GM06990 (cell line): ENCODE measurements around the gene GCK.

Experiments
- DNase-seq: peaks from one replicate; pipeline ENCODE4 v3.0.0-alpha.2; 2011; ENCODE audit not compliant: insufficient read length; ENCODE audit errors: extremely low read depth
- H3K27me3 ChIP-seq: replicated peaks from 2 replicates; pipeline ENCODE4 v1.6.0; 2011; ENCODE audit warnings: low read length; ENCODE audit not compliant: control insufficient read depth, insufficient read depth
- H3K36me3 ChIP-seq: 2 replicates; pipeline ENCODE4 v1.5.1; 2011; ENCODE audit warnings: low read length; ENCODE audit not compliant: control insufficient read depth, insufficient read depth
- H3K4me3 ChIP-seq: replicated peaks from 2 replicates; pipeline ENCODE4 v1.5.1; 2011; ENCODE audit warnings: low read depth, mild to moderate bottlenecking, control low read depth, low read length
- CTCF ChIP-seq: IDR thresholded peaks from 2 replicates; pipeline ENCODE4 v1.5.1; 2011; ENCODE audit warnings: low read length, control low read depth, mild to moderate bottlenecking, inconsistent platforms; ENCODE audit not compliant: insufficient read depth, poor library complexity, severe bottlenecking

Gene GCK

GRCh38 chr7:44095781-44096180 is 93.5 kb downstream of the GCK start:
- no peak for DNase-seq
- H3K4me3 ChIP-seq: no peak overlapping the region
- TF ChIP-seq CTCF: no peak
- no peaks in the 10 kb centered on the region for H3K36me3 ChIP-seq
- H3K27me3 ChIP-seq: no peaks in the 10 kb centered on the region

- Histone ChIP-seq H3K27me3 (no peaks in the 10 kb centered on the region), H3K4me3 (no peak overlapping the region), H3K36me3 (no peaks in the 10 kb centered on the region)
- no peak for DNase-seq
- TF ChIP-seq CTCF: no peak
Observed at GRCh38 chr7:44094883-44095592, 94.2 kb downstream of the GCK start.

- Histone ChIP-seq H3K36me3 (no peaks in the 10 kb centered on the region), H3K4me3 (no peak overlapping the region), H3K27me3 (no peaks in the 10 kb centered on the region)
- no peak for TF ChIP-seq CTCF
- DNase-seq: no peak
Observed at GRCh38 chr7:44094365-44094764, 94.9 kb downstream of the GCK start.
